NCI-H146 treated with DMSO at 0.1 percent for 48 hours (cell line): ENCODE measurements around the gene SULT1B1.

ENCODE experiments used
- DNase-seq: peaks from one replicate; lab custom pipeline; 2025; ENCODE audit not compliant: unreplicated experiment; lab: John Stamatoyannopoulos, UW

The SULT1B1 gene

DNA sequence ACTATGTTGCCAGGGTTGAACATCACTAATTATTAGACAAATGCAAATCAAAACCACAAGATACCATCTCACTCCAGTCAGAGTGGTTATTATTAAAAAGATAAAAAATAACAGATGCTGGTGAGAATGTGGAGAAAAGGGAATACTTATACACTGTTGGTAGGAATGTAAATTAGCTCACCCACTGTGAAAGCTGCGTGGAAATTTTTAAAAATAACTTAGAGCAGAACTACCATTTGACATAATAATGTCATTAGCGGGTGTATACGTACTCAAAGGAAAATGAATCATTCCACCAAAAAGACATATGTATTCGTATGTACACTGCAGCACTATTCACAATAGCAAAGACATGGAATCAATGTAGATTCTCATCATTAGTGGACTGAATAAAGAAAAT, 58.7 kb downstream of the SULT1B1 start:
- no peak for DNase-seq

DNA sequence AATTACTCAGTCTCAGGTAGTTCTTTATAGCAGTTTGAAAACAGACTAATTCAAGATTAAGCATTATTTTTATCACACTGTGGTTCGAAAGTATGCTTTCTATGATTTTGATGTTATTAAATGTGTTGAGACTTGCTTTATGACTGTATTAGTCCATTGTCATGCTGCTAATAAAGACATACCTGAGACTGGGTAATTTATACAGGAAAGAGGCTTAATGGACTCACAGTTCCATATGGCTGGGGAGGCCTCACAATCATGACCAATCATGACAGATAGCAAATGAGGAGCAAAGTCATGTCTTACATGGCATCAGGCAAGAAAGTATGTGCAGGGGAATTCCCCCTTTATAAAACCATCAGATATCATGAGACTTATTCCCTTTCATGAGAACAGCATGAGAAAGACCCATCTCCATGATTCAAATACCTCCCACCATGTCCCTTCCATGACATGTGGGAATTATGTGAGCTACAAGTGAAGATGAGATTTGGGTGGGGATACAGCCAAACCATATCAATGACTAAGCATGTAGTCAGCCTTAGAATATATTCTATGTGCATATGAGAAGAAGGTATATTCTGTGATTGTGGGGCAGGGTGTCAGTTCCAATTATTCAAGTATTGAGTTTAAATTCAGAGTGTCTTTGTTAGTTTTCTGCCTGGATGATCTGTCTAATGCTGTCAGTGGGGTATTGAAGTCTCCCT, 62.7 kb downstream of the SULT1B1 start:
- no peak for DNase-seq

DNA sequence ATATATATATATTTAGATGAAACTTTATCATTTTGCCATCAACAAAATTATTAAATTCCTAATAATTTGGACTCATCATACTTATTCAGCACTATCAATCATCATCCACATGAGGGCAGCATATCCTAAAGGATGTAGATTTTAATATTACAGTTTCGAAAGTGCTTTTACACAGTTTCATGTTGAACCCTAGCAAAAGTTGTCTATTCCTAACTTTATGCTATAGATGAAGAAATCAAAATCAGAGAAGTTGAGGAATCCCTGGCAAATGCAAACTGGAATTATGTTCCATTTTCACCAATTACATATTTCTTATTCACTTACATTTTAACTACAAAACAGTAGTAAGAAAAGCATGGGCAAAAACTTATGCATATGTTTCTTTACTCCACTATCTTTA, 70.8 kb downstream of the SULT1B1 start:
- DNase-seq = peak; percentile 60

- peak; percentile 94 for DNase-seq
Measured at GRCh38 chr4:69684804-69685203, 75.6 kb downstream of the SULT1B1 start.
